NCI-H146 treated with DMSO at 0.1 percent for 48 hours (cell line): Measurements from ENCODE around the gene CDS1.
"Not testable (repeated sequence)": the region's sequence is repeated elsewhere in the genome, so short reads cannot be mapped to it uniquely, and the experiment has no call there.

Experiments used
- DNase-seq: peaks from one replicate; lab custom pipeline; 2025; ENCODE audit not compliant: unreplicated experiment; lab: John Stamatoyannopoulos, UW

Gene CDS1

GRCh38 chr4:84606645-84607044, 23.7 kb downstream of the CDS1 start:
- DNase-seq: no peak

GRCh38 chr4:84611531-84611930, 28.6 kb downstream of the CDS1 start:
- DNase-seq: no peak

- DNase-seq: no peak
These were observed 32.0 kb downstream of the CDS1 start for GRCh38 chr4:84614891-84615290.

- DNase-seq: no peak
These were observed 32.4 kb downstream of the CDS1 start for GRCh38 chr4:84615355-84615754.

GRCh38 chr4:84622959-84623358, 40.0 kb downstream of the CDS1 start:
- DNase-seq: no peak

GRCh38 chr4:84623661-84624060, 40.7 kb downstream of the CDS1 start:
- no peak for DNase-seq

- DNase-seq: no peak
These were observed 43.7 kb downstream of the CDS1 start for GRCh38 chr4:84626673-84627072.

- no peak for DNase-seq
These were observed 48.6 kb downstream of the CDS1 start for GRCh38 chr4:84631573-84631972.

- no peak for DNase-seq
These were observed 49.2 kb downstream of the CDS1 start for GRCh38 chr4:84632092-84632491.

GRCh38 chr4:84634961-84635360, 52.0 kb downstream of the CDS1 start:
- DNase-seq: no peak

- no peak for DNase-seq
These were observed 55.2 kb downstream of the CDS1 start for GRCh38 chr4:84638092-84638491.

- DNase-seq: no peak
These were observed 56.2 kb downstream of the CDS1 start for GRCh38 chr4:84639145-84639544.

GRCh38 chr4:84644087-84644486, 61.2 kb downstream of the CDS1 start:
- no peak for DNase-seq

- DNase-seq: no peak
These were observed 64.5 kb downstream of the CDS1 start for GRCh38 chr4:84647312-84647884.

- DNase-seq: no peak
These were observed 65.3 kb downstream of the CDS1 start for GRCh38 chr4:84648178-84648577.

GRCh38 chr4:84648863-84649647, 66.1 kb downstream of the CDS1 start:
- DNase-seq: no peak

GRCh38 chr4:84651499-84651898, 68.6 kb downstream of the CDS1 start:
- no peak for DNase-seq

- DNase-seq: no peak
These were observed 69.6 kb downstream of the CDS1 start for GRCh38 chr4:84652478-84652877.

- DNase-seq: no peak
These were observed 77.7 kb downstream of the CDS1 start for GRCh38 chr4:84660606-84661005.

- no peak for DNase-seq
These were observed 78.4 kb downstream of the CDS1 start for GRCh38 chr4:84661191-84661939.

- DNase-seq: not testable (repeated sequence)
These were observed 81.8 kb downstream of the CDS1 start for GRCh38 chr4:84664767-84665166.

- DNase-seq: no peak
These were observed 83.5 kb downstream of the CDS1 start for GRCh38 chr4:84666439-84666838.
